IPS-NIHi7 (cell line): ENCODE data around the gene MYO10.
"Not testable (repeated sequence)": the region's sequence is repeated elsewhere in the genome, so short reads cannot be mapped to it uniquely, and the experiment has no call there.

ENCODE experiments used
- DNase-seq: peaks from one replicate; pipeline ENCODE4 v3.0.0; 2012; ENCODE audit warnings: mixed read lengths; ENCODE audit errors: extremely low spot score

Gene MYO10

GRCh38 chr5:16673241-16674201, 262.6 kb downstream of the MYO10 start:
- no peak for DNase-seq

DNA sequence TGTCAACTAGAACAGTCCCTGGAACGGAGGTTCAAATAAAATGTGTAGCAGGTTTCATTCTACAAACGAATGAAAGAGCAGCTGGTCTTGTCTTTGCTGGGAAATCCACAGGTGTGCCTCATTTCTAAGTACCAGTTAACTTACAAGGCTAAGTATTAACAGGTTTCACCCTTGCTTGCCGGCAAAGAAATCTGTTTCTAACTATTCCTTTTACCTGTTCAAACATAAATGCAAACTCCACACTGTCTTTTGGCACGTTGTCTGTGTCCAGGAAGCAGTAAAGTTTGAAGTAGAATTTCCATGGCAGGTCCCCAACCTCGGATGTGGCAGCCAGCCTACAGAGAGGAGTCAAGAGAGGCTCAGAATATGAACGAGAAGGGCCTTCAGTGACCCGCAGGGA, 264.9 kb downstream of the MYO10 start:
- no peak for DNase-seq

DNA sequence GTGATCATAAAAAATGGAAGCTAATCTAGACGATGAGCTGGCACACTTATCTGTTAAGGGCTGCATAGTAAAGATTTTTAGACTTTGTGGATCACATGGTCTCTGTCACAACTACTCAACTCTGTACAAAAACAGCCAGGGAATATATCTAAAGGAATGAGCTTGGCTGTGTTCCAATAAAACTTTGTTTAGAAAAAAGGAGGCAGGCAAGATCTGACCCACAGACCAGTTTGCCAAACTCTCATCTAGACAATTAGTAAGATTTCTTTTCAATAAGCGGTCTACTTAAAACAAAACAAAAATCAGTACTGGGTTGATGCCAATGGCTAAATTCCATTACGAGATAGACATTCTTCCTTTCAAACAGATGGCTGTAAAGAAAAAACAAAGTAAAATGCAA, 266.3 kb downstream of the MYO10 start:
- DNase-seq = no peak

GRCh38 chr5:16668631-16669030, 267.5 kb downstream of the MYO10 start:
- DNase-seq = no peak

GRCh38 chr5:16668194-16668593, 267.9 kb downstream of the MYO10 start:
- DNase-seq = no peak

DNA sequence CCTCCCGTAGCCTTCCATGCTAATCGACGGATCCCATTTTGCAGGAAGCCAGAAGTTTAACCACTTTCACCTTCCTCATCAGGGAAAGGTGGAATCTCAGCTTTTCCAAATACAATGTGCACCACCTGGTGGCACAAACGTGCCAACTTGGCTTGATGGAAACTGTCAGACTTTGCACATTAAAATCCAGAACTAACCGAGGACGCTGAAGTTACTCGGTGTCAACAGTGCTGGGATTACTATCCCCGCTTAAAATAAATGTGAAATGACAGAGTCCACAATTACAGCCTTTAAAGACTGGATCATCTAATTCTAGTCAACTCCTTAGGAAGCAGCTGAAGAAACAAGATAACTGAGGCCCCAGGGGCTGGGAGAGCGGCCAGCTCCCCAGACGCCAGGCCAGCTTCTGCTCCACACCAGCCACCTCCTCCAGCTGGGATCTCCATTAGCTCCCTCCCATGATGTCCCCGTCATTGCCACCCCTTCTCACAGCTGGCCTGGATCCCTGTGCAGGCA, 269.1 kb downstream of the MYO10 start:
- DNase-seq = no peak

- DNase-seq = no peak
Observed at GRCh38 chr5:16666130-16666882, 269.8 kb downstream of the MYO10 start.

DNA sequence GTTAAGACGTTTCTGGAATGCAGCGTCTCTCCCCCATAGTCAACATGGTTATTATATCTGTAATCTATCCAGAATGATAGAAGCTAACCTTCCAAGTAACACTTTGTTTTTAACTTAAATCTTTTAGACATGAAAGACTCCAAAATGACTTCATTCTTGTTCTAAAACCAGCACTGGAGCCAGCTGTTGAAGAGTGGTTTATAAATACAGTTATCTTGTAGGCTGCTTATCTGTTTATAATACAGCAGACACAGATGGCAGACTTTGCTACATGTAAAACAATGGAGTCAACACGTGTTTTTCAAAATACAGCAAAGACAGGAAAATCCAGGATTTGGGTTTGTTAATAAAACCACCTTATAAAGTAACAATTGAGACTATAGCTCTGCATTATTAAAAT, 270.5 kb downstream of the MYO10 start:
- no peak for DNase-seq

GRCh38 chr5:16664368-16664767, 271.7 kb downstream of the MYO10 start:
- DNase-seq = no peak

- DNase-seq = no peak
Observed at GRCh38 chr5:16663840-16664239, 272.2 kb downstream of the MYO10 start.

- no peak for DNase-seq
Observed at GRCh38 chr5:16661713-16662112, 274.4 kb downstream of the MYO10 start.

DNA sequence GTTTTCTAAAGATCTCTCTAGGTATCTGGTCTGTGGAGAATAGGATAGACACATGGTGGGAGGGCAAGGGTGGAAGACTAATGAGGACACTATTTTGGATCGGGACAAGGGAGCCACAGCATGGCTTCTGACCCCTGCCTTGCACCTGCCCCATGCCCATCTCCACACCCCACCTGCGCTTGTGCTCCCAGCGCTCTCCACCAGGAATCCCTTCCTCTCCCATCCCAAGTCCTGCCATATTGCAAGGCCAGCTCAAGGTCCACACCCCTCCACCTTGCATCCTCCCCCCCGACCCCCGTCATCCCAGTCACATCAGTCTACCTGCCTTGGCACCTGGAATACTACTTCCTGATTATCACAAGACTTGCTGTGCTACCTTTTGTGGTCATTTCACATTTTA, 275.1 kb downstream of the MYO10 start:
- DNase-seq = no peak

DNA sequence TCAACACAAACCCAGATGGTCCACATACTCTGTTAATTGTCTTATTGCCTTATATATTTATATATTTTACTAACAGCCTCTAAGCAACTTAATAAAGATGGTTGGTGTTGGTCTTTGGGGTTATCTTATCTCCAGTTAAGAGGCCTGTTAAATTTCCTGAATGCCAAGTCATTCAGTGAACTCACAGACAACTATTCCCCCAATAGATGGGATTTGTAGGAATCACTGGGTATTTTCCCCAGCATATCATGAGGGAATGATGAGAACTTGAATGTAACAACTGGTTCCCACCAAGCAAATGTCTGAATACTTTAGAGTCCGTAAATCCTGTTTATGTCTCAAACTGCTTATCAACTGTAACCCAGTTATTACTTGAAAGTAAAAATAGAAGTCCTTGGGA, 276.6 kb downstream of the MYO10 start:
- no peak for DNase-seq

DNA sequence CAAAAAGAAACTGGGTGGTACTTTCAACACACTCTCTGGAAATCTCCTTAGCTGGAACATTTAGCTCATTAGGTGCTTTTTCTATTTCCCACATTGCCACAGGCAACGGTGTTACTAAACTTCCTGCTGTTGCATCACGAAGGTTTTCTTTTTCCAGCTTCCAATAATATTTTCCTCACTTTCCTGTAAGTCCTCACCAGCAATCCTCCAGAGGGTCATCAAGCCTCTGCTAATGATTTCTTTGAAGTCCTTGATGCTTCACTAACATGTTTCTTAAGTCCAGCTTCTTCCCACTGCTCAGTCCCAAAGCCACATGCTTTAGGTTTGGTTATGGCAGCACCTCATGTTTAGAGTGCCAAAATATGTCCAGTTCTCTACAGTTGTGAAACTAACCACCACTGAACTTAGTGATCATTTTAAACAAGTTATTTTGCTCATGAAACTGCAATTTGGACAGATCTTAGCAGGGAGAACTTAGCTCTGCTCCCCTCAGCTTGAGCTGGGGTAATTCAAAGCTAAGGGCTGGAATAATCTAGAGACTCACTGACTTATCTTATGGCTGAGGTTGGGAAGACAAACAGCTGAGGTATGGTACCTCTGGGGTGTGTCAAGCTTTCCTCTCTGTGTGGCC, 279.4 kb downstream of the MYO10 start:
- no peak for DNase-seq

GRCh38 chr5:16654647-16655334, 281.3 kb downstream of the MYO10 start:
- DNase-seq = no peak

DNA sequence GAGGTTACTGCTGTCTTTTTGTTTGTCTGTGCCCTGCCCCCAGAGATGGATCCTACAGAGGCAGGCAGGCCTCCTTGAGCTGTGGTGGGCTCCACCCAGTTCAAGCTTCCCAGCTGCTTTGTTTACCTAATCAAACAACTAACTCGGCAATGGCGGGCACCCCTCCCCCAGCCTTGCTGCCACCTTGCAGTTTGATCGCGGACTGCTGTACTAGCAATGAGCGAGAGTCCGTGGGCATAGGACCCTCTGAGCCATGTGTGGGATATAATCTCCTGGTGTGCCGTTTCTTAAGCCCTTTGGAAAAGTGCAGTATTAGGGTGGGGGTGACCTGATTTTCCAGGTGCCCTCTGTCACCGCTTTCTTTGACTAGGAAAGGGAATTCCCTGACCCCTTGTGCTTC, 287.3 kb downstream of the MYO10 start:
- DNase-seq = not testable (repeated sequence)

DNA sequence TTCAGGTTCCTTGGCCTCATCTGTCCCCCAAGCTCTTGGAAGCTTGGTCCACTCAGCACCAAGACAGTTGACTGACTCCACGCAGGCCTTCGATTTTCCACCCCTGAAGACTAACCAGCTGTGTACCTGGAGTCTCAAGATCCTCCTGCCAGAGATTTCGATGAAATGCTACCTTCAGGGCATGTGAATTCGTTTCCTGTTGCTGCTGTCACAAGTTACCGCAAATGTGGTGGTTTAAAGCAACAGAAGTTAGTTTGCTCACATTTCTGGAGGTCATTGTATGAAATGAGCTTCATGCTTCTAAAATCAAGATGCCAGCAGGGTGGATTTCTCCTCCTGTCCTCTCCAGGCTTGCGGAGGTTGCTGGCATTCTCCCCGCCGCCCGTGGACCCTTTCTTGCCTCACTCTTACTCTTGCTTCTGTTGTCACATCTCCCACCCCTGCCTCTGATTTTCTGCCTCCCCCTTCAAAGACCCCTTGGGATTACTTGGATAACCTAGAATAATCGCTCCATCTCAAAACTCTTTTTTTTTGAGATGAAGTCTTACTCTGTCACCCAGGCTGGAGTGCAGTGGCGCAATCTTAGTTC, 291.7 kb downstream of the MYO10 start:
- DNase-seq = no peak

DNA sequence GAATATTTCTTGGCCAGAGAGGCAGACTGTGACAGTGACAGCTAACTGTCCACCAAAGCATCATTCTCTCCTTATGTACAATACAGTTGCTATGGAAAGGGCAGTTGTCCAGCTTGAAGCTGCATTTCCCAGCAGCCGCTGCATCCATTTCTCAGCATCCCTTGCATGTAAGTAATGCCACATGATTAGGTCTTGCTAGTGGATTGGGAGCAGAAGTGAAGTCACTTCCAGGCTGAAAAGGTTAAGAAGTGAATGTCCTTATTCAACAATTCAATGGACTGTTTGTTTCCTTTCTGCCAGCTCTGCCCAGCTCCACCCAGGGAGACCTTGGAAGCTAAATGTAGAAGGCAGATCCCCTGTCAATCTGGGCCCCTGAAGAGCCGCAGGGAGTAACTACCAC, 293.2 kb downstream of the MYO10 start:
- DNase-seq = no peak

DNA sequence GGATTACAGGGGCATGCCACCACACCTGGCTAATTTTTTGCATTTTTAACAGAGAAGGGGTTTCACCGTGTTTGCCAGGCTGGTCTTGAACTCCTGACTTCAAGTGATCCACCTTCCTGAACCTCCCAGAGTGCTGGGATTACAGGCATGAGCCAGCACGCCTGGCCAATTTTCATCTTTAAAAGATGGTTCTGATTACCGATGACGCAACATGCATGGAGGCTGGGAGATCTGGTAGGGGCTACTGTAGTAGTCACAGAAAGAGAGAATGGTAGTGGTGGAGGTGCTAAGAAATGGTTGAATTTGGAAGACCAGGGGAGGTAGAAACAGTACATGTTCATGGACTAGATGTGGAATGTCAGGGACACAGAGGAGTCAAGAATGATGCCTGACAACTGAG, 296.9 kb downstream of the MYO10 start:
- no peak for DNase-seq

- no peak for DNase-seq
Observed at GRCh38 chr5:16628376-16628775, 307.7 kb downstream of the MYO10 start.

GRCh38 chr5:16626696-16627264, 309.3 kb downstream of the MYO10 start:
- DNase-seq = no peak
